IMR-90 (cell line): ENCODE measurements around the gene PXYLP1. TPM values are rescaled to one million over a fixed set of nuclear protein-coding genes. Genes with fewer than 3 reads are reported as not detected.

Source experiments
- ATAC-seq: fragments of 200-7000 bp; cut with Tn5 transposase; 2 replicates; pipeline ENCODE4 v1.9.1; 2020; ENCODE audit warnings: low read depth, mild to moderate bottlenecking, moderate library complexity
- BruUV-seq: library from RNA; stranded (reverse); fragments of 400-500 nt; replicated peaks from 2 replicates; lab custom pipeline; 2021; lab: Mats Ljungman, UMichigan
- CTCF ChIA-PET: fragments of 300-600 bp; formaldehyde crosslinking; extraction: SDS; loops from one replicate; lab custom pipeline; 2021; ENCODE audit warnings: antibody characterized with exemption; lab: Yijun Ruan, JAX
- POLR2A ChIA-PET: fragments of 300-600 bp; sonication (Branson Sonifier 250); formaldehyde crosslinking; loops from one replicate; lab custom pipeline; 2022; ENCODE audit warnings: antibody characterized with exemption; ENCODE audit not compliant: unreplicated experiment; lab: Charles Lee
- DNase-seq: peaks from one replicate; pipeline ENCODE4 v3.0.0; 2013
- H2AFZ ChIP-seq: replicated peaks from 2 replicates; pipeline ENCODE3; 2013; ENCODE audit warnings: low read length, mild to moderate bottlenecking; ENCODE audit not compliant: poor library complexity
- H2AK5ac ChIP-seq: 2 replicates; pipeline ENCODE4 v1.6.1; 2013; ENCODE audit warnings: low read depth, low read length, inconsistent platforms
- H2AK9ac ChIP-seq: replicated peaks from 2 replicates; pipeline ENCODE3; 2013; ENCODE audit warnings: mild to moderate bottlenecking, low read depth, low read length, moderate library complexity; ENCODE audit not compliant: poor library complexity
- H2BK120ac ChIP-seq: 2 replicates; pipeline ENCODE4 v1.6.1; 2013; ENCODE audit warnings: low read depth, low read length, inconsistent platforms
- H2BK15ac ChIP-seq: 3 replicates; pipeline ENCODE4 v1.6.1; 2013; ENCODE audit warnings: low read depth, low read length, inconsistent platforms
- H2BK20ac ChIP-seq: 2 replicates; pipeline ENCODE4 v1.6.1; 2013; ENCODE audit warnings: low read depth, mild to moderate bottlenecking, inconsistent platforms, low read length, moderate library complexity
- H2BK5ac ChIP-seq: 2 replicates; pipeline ENCODE4 v1.6.1; 2013; ENCODE audit warnings: mild to moderate bottlenecking, low read depth, low read length, inconsistent platforms; ENCODE audit not compliant: poor library complexity, severe bottlenecking
- H3K14ac ChIP-seq: replicated peaks from 2 replicates; pipeline ENCODE4 v1.6.1; 2013; ENCODE audit warnings: low read depth, low read length, inconsistent platforms
- H3K18ac ChIP-seq: 2 replicates; pipeline ENCODE4 v1.6.1; 2013; ENCODE audit warnings: low read depth, low read length, control low read depth
- H3K23ac ChIP-seq: 2 replicates; pipeline ENCODE4 v1.6.1; 2013; ENCODE audit warnings: low read depth, low read length, inconsistent platforms
- H3K27ac ChIP-seq: 2 replicates; pipeline ENCODE4 v1.5.1; 2013; ENCODE audit warnings: mild to moderate bottlenecking, control low read depth, low read length; ENCODE audit not compliant: insufficient read depth
- H3K27me3 ChIP-seq: 2 replicates; pipeline ENCODE4 v1.6.1; 2013; ENCODE audit warnings: low read length; ENCODE audit not compliant: control insufficient read depth, insufficient read depth
- H3K36me3 ChIP-seq: 2 replicates; pipeline ENCODE4 v1.6.1; 2013; ENCODE audit warnings: low read length, mixed read lengths; ENCODE audit not compliant: control insufficient read depth, insufficient read depth
- H3K4ac ChIP-seq: 2 replicates; pipeline ENCODE4 v1.6.1; 2013; ENCODE audit warnings: low read depth, low read length, inconsistent platforms
- H3K4me1 ChIP-seq: 2 replicates; pipeline ENCODE4 v1.6.1; 2013; ENCODE audit warnings: low read length, mixed read lengths; ENCODE audit not compliant: control insufficient read depth, insufficient read depth
- H3K4me2 ChIP-seq: 2 replicates; pipeline ENCODE4 v1.6.1; 2013; ENCODE audit warnings: low read depth, mild to moderate bottlenecking, control low read depth, low read length, moderate library complexity
- H3K4me3 ChIP-seq: 2 replicates; pipeline ENCODE4 v1.5.1; 2013; ENCODE audit warnings: low read depth, mild to moderate bottlenecking, control low read depth, low read length, moderate library complexity; ENCODE audit not compliant: insufficient read depth
- H3K56ac ChIP-seq: 2 replicates; pipeline ENCODE4 v1.6.1; 2013; ENCODE audit warnings: low read length, inconsistent platforms; ENCODE audit not compliant: insufficient read depth; ENCODE audit errors: extremely low read depth
- H3K79me1 ChIP-seq, 2 experiments: 2 replicates each; pipeline ENCODE4 v1.6.1; 2013; ENCODE audit warnings: low read length in 2 of 2, inconsistent platforms in 1 of 2, low read depth in 1 of 2
- H3K9ac ChIP-seq: 2 replicates; pipeline ENCODE4 v1.6.1; 2013; ENCODE audit warnings: low read depth, low read length, control low read depth
- H3K9me1 ChIP-seq: 2 replicates; pipeline ENCODE4 v1.6.1; 2013; ENCODE audit warnings: low read length, inconsistent platforms; ENCODE audit not compliant: insufficient read depth
- H3K9me3 ChIP-seq: 2 replicates; pipeline ENCODE4 v1.6.1; 2013; ENCODE audit warnings: low read length; ENCODE audit not compliant: control insufficient read depth, insufficient read depth
- H4K20me1 ChIP-seq: 2 replicates; pipeline ENCODE4 v1.6.1; 2013; ENCODE audit warnings: low read length, inconsistent platforms; ENCODE audit not compliant: insufficient read depth
- H4K5ac ChIP-seq: 2 replicates; pipeline ENCODE4 v1.6.1; 2013; ENCODE audit warnings: mild to moderate bottlenecking, low read depth, low read length, control low read depth
- H4K8ac ChIP-seq, 2 experiments: 2 replicates each; pipeline ENCODE4 v1.6.1; 2013; ENCODE audit warnings: low read depth in 2 of 2, low read length in 2 of 2, control low read depth in 1 of 2, inconsistent platforms in 1 of 2
- H4K91ac ChIP-seq: 2 replicates; pipeline ENCODE4 v1.6.1; 2013; ENCODE audit warnings: low read depth, low read length, inconsistent platforms; ENCODE audit not compliant: insufficient read depth
- BHLHE40 ChIP-seq: fragments of 150-350 bp; IDR thresholded peaks from 2 replicates; pipeline ENCODE4 v1.6.1; 2016; ENCODE audit warnings: mild to moderate bottlenecking, low read depth, low read length
- CEBPB ChIP-seq: IDR thresholded peaks from 2 replicates; pipeline ENCODE4 v1.6.1; 2012; ENCODE audit warnings: low read depth, low read length, improper control_type of control experiment
- CHD1 ChIP-seq: IDR thresholded peaks from 2 replicates; pipeline ENCODE4 v1.6.1; 2012; ENCODE audit warnings: low read depth, low read length, improper control_type of control experiment
- CTCF ChIP-seq: conservative IDR thresholded peaks from 2 replicates; pipeline ENCODE4 v1.5.1; 2012; ENCODE audit warnings: mild to moderate bottlenecking, low read depth, low read length, improper control_type of control experiment
- MAFK ChIP-seq: IDR thresholded peaks from 2 replicates; pipeline ENCODE4 v1.6.1; 2012; ENCODE audit warnings: low read depth, low read length, improper control_type of control experiment
- MXI1 ChIP-seq: IDR thresholded peaks from 2 replicates; pipeline ENCODE4 v1.6.1; 2012; ENCODE audit warnings: low read depth, mild to moderate bottlenecking, low read length, moderate library complexity, borderline replicate concordance
- NFE2L2 ChIP-seq: fragments of 150-350 bp; IDR thresholded peaks from 2 replicates; pipeline ENCODE4 v1.6.1; 2016; ENCODE audit warnings: low read depth, mild to moderate bottlenecking, low read length
- RFX5 ChIP-seq: IDR thresholded peaks from 2 replicates; pipeline ENCODE4 v1.8.0; 2012; ENCODE audit warnings: low read depth, mild to moderate bottlenecking, low read length, moderate library complexity
- USF2 ChIP-seq: fragments of 150-350 bp; IDR thresholded peaks from 2 replicates; pipeline ENCODE4 v1.6.1; 2017; ENCODE audit warnings: mild to moderate bottlenecking, antibody characterized with exemption, low read length, low read depth
- WGBS, 2 experiments: methylation state at CpG; one replicate each; pipeline versions ENCODE4 v1.1.5 to v1.1.7; 2013; ENCODE audit warnings: missing lambda C conversion rate in 2 of 2; ENCODE audit not compliant: insufficient read length in 1 of 2; ENCODE audit errors: extremely low coverage in 2 of 2; 5-methylcytosine and 5-hydroxymethylcytosine counted together
- dilution Hi-C: fragments of 300-500 bp; cut with HindIII; formaldehyde crosslinking; loops from one replicate; pipeline ENCODE4 v1.14.3; 2018; ENCODE audit warnings: low sequenced_read_pairs; ENCODE audit not compliant: unreplicated experiment
- in situ Hi-C: fragments of 300-500 bp; cut with MboI; formaldehyde crosslinking; loops from 3 replicates; pipeline ENCODE4 v1.14.3; 2019; ENCODE audit warnings: low sequenced_read_pairs, inconsistent platforms, mixed read lengths
- intact Hi-C: fragments of 100-400 bp; cut with micrococcal nuclease; formaldehyde crosslinking; loops from 2 replicates; pipeline ENCODE4 v1.10.0; 2022
- polyA plus RNA-seq, 3 experiments: library from polyadenylated mRNA; depleted of rRNA; stranded (reverse); fragments of >200 nt; gene quantifications; 2 replicates each; pipeline ENCODE4 v1.2.3, GENCODE V29; 2012; ENCODE audit warnings: low replicate concordance in 1 of 3
- total RNA-seq: library from RNA; depleted of rRNA; stranded (reverse); fragments of >200 nt; gene quantifications from 2 replicates; pipeline ENCODE4 v1.2.3, GENCODE V29; 2012

Gene PXYLP1
- total and polyA plus RNA-seq, 2 of the 4 experiments (the other 2 are of a cell fraction) = 11.7 to 15.6 TPM

GRCh38 chr3:141217389-141217788, 14.2 kb upstream of the PXYLP1 start:
- H3K4me2 ChIP-seq = no peak overlapping the region
- no peak overlapping the region for H4K5ac ChIP-seq
- H3K9me3 ChIP-seq = 0 out of 2 replicates have a peak, but pooled peaks cover 4% of the 10 kb centered on the region
- no peak overlapping the region for H3K56ac ChIP-seq
- peaks cover 29% of the 10 kb centered on the region for H3K27me3 ChIP-seq
- no peak overlapping the region for H2AK5ac ChIP-seq
- WGBS, 2 experiments = 60% methylated on average over 1 of the region's 2 CpGs; no CpG with 5 or more reads in 1 of the 2 experiments
- in situ Hi-C loops = no loop called here
- TF ChIP-seq MAFK (no peak), CEBPB (no peak), BHLHE40 (no peak), NFE2L2 (no peak), USF2 (no peak), CTCF (no peak), MXI1 (no peak), RFX5 (no peak), CHD1 (no peak)
- ATAC-seq = no peak
- no TSS peak for BruUV-seq
- intact Hi-C loops = no loop called here
- H3K36me3 ChIP-seq = no peaks in the 10 kb centered on the region
- no peak overlapping the region for H3K9ac ChIP-seq
- dilution Hi-C loops = no loop called here
- H2BK5ac ChIP-seq = no peak overlapping the region
- H3K14ac ChIP-seq = no peak overlapping the region
- H3K18ac ChIP-seq = no peak overlapping the region
- no peak overlapping the region for H2BK15ac ChIP-seq
- POLR2A ChIA-PET = no interaction called here
- H2BK120ac ChIP-seq = no peak overlapping the region
- CTCF ChIA-PET = no interaction called here
- no peaks in the 10 kb centered on the region for H3K4me1 ChIP-seq
- no peaks in the 10 kb centered on the region for H3K9me1 ChIP-seq
- H2AK9ac ChIP-seq = no peak overlapping the region
- no peak overlapping the region for H3K4ac ChIP-seq
- H3K4me3 ChIP-seq = no peak overlapping the region
- H4K91ac ChIP-seq = no peak overlapping the region
- H4K20me1 ChIP-seq = no peaks in the 10 kb centered on the region
- no peak overlapping the region for H2BK20ac ChIP-seq
- no peak overlapping the region for H3K23ac ChIP-seq
- H3K27ac ChIP-seq = no peak overlapping the region
- H2AFZ ChIP-seq = no peak overlapping the region
- H3K79me1 ChIP-seq = no peaks in the 10 kb centered on the region
- no peak for DNase-seq
- no peak overlapping the region for H4K8ac ChIP-seq
